ENCODE data around the gene UMODL1. TPM values are rescaled to one million over a fixed set of nuclear protein-coding genes. Genes with fewer than 3 reads are reported as not detected.

UMODL1 gene
- total RNA-seq, 3 donors from 2014 or later = 0.14 to 0.90 (median 0.16) TPM

DNA sequence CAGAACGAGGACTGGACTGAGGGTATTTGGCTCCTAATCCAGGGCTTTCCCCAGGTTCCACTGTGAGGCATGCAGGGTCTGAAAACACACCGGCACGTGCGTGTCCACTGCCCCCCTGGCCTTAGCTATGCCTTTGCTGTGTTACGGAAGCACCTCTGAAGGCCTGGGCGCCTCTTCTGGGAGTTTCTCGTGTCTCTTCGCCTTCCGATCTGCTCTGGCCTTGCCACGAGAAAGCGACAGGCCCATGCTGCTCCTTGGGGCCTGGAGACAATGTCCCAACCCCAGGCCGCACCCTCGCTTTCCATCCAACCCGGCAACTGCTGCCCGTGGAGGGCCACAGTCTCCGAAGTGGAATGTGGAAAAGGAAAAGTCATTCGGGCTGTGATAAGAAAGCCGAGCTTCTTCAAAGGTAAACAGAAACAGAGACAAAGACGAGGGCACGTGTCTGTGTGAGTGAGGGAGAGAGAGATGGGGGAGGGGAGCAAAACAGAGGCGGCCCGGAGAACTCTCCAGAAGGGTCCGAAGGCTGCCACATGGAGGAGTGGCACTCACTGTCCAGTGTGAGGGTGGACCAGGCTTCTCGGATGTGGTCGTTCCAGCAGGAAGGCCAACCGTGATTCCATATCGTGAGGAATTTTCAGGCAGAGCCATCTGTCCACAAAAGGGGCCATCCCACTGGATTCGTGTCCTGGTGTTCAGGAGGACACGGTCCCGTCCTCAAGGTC lies 3.4 kb upstream of the UMODL1 start:
- TF ChIP-seq, protein P1, sequence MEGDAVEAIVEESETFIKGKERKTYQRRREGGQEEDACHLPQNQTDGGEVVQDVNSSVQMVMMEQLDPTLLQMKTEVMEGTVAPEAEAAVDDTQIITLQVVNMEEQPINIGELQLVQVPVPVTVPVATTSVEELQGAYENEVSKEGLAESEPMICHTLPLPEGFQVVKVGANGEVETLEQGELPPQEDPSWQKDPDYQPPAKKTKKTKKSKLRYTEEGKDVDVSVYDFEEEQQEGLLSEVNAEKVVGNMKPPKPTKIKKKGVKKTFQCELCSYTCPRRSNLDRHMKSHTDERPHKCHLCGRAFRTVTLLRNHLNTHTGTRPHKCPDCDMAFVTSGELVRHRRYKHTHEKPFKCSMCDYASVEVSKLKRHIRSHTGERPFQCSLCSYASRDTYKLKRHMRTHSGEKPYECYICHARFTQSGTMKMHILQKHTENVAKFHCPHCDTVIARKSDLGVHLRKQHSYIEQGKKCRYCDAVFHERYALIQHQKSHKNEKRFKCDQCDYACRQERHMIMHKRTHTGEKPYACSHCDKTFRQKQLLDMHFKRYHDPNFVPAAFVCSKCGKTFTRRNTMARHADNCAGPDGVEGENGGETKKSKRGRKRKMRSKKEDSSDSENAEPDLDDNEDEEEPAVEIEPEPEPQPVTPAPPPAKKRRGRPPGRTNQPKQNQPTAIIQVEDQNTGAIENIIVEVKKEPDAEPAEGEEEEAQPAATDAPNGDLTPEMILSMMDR (IDR thresholded peaks at IDR 0.05) = no peak
- Histone ChIP-seq H3K9me3 (no peaks in the 10 kb centered on the region), H3K36me3 (ENCODE audit: low read depth) (no peaks in the 10 kb centered on the region), H3K4me3 (no peak overlapping the region), H3K4me1 (ENCODE audit: low read depth) (peaks cover 16% of the 10 kb centered on the region)
- intact Hi-C loops (cut with DNase I, micrococcal nuclease) = no loop called here
- DNase-seq (peak in 2 of 3 donors; percentile 18 to 34), ATAC-seq (no peak)

DNA sequence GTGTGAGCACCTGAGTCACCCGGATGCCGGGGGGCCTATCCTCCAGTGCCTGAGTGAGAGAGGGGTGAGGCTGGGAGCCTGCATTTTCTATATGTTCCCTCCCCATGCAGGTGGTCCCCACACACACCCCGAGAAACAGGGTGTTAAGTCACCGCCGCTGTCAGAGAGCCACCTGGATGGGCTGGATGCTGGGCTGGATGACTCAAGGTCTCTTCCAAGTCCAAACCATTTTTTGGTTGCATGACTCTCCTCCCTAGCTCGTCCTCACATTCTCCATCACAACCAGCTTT lies 2.9 kb upstream of the UMODL1 start:
- H3K36me3 ChIP-seq (ENCODE audit: low read depth) = no peaks in the 10 kb centered on the region
- peaks cover 10% of the 10 kb centered on the region for H3K4me1 ChIP-seq (ENCODE audit: low read depth)
- no peaks in the 10 kb centered on the region for H3K9me3 ChIP-seq
- TF ChIP-seq, protein P1 (IDR thresholded peaks at IDR 0.05) = no peak
- intact Hi-C loops (cut with DNase I, micrococcal nuclease) = no loop called here
- ATAC-seq = no peak
- no peak overlapping the region for H3K4me3 ChIP-seq
- DNase-seq = no peak

DNA sequence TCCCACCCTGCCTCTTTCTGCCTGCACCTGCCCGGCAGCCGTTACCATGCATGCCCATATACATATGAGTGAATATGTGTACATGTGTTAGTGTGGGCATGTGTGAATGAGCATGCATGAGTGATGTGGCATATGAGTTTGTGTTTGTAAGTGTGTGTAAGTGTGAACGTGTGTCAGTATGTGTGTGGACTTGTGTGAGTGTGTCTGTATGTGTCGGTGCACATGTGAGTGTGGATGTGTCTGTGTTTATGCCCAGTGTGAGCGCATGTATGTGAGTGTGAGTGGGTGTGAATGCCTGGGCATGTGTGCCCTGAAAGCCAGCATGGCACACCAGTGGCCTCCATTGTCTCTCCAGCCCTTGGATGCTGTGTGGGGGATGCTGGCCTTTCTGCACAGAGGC lies 2.5 kb upstream of the UMODL1 start:
- DNase-seq = peak in 2 of 3 donors; percentile 17 to 24
- TF ChIP-seq, protein P1 (IDR thresholded peaks at IDR 0.05) = no peak
- H3K9me3 ChIP-seq = no peaks in the 10 kb centered on the region
- ATAC-seq = no peak
- intact Hi-C loops (cut with DNase I, micrococcal nuclease) = no loop called here
- no peaks in the 10 kb centered on the region for H3K36me3 ChIP-seq (ENCODE audit: low read depth)
- no peak overlapping the region for H3K4me3 ChIP-seq
- peaks cover 7% of the 10 kb centered on the region for H3K4me1 ChIP-seq (ENCODE audit: low read depth)

DNA sequence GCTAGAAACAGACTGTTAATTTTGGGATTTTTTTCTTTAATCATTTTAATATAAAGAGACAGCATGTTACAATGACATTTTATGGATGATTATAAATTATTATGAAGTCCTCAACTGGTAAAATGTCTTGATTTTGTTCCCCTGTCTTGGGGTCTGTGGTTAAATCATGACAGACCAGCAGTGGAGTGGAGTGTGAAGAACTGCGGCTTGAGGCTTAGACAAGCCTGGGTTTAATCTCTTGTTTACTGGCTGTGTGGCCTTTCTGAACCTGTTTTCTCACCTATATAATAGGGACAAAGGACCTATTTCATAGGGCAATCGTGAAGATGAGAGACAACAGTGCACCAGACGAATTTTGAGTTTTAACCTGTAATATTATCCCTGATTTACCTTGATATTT lies 1.8 kb upstream of the UMODL1 start:
- H3K4me3 ChIP-seq = no peak overlapping the region
- DNase-seq = no peak
- ATAC-seq = no peak
- no peaks in the 10 kb centered on the region for H3K4me1 ChIP-seq (ENCODE audit: low read depth)
- H3K36me3 ChIP-seq (ENCODE audit: low read depth) = no peaks in the 10 kb centered on the region
- no peaks in the 10 kb centered on the region for H3K9me3 ChIP-seq
- TF ChIP-seq, protein P1 (IDR thresholded peaks at IDR 0.05) = no peak
- intact Hi-C loops (cut with DNase I, micrococcal nuclease) = no loop called here

DNA sequence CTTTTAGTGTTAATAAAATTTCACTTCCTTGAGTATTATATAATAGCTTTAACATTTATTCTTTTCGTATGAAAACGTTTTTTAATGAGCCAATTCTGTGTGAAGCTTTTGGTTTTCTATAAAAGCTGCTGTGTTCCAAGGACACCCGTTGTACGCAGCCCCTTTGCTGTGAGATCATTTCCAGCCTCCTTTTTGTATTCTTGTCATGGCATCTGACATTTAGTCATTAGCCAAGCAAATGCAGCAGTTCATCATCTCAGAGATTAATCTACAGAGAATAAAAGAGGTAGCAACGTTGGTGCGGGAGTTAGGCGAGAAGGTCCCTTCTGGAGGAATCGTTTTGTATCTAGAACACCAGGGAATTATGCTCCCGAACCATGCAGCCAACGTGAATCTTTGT lies 1.3 kb upstream of the UMODL1 start:
- Histone ChIP-seq H3K4me1 (ENCODE audit: low read depth) (no peaks in the 10 kb centered on the region), H3K36me3 (ENCODE audit: low read depth) (no peaks in the 10 kb centered on the region), H3K9me3 (no peaks in the 10 kb centered on the region), H3K4me3 (no peak overlapping the region)
- ATAC-seq = no peak
- TF ChIP-seq, protein P1 (IDR thresholded peaks at IDR 0.05) = no peak
- intact Hi-C loops (cut with DNase I, micrococcal nuclease) = no loop called here
- no peak for DNase-seq

Measured in mucosa of descending colon (tissue), 3 donors.